ENCODE data around the gene COL18A1. TPM values are rescaled to one million over a fixed set of nuclear protein-coding genes. Genes with fewer than 3 reads are reported as not detected.

COL18A1 gene
- total RNA-seq, 1 donor from 2014 or later = 1,391 TPM

GRCh38 chr21:45381865-45382696, 22.9 kb upstream of the COL18A1 start:
- no peak for DNase-seq (ENCODE audit: extremely low read depth, low read depth, low spot score)

GRCh38 chr21:45382697-45382997, 22.3 kb upstream of the COL18A1 start:
- DNase-seq (ENCODE audit: extremely low read depth, low read depth, low spot score) = no peak

GRCh38 chr21:45383111-45383614, 21.8 kb upstream of the COL18A1 start:
- DNase-seq (ENCODE audit: extremely low read depth, low read depth, low spot score) = no peak

GRCh38 chr21:45383615-45384201, 21.3 kb upstream of the COL18A1 start:
- DNase-seq (ENCODE audit: extremely low read depth, low read depth, low spot score) = no peak

- DNase-seq (ENCODE audit: extremely low read depth, low read depth, low spot score) = no peak
These were observed 20.1 kb upstream of the COL18A1 start for GRCh38 chr21:45384656-45385548.

GRCh38 chr21:45385549-45386050, 19.4 kb upstream of the COL18A1 start:
- no peak for DNase-seq (ENCODE audit: extremely low read depth, low read depth, low spot score)

GRCh38 chr21:45386336-45386727, 18.6 kb upstream of the COL18A1 start:
- DNase-seq (ENCODE audit: extremely low read depth, low read depth, low spot score) = no peak

GRCh38 chr21:45386728-45387371, 18.1 kb upstream of the COL18A1 start:
- peak; percentile 14 for DNase-seq (ENCODE audit: extremely low read depth, low read depth, low spot score)

GRCh38 chr21:45387506-45387905, 17.5 kb upstream of the COL18A1 start:
- DNase-seq (ENCODE audit: extremely low read depth, low read depth, low spot score) = no peak

GRCh38 chr21:45388011-45388521, 16.9 kb upstream of the COL18A1 start:
- no peak for DNase-seq (ENCODE audit: extremely low read depth, low read depth, low spot score)

- DNase-seq (ENCODE audit: extremely low read depth, low read depth, low spot score) = no peak
These were observed 16.2 kb upstream of the COL18A1 start for GRCh38 chr21:45388611-45389296.

- no peak for DNase-seq (ENCODE audit: extremely low read depth, low read depth, low spot score)
These were observed 14.7 kb upstream of the COL18A1 start for GRCh38 chr21:45390121-45390751.

GRCh38 chr21:45390831-45391742, 13.9 kb upstream of the COL18A1 start:
- DNase-seq (ENCODE audit: extremely low read depth, low read depth, low spot score) = no peak

- DNase-seq (ENCODE audit: extremely low read depth, low read depth, low spot score) = no peak
These were observed 13.0 kb upstream of the COL18A1 start for GRCh38 chr21:45391743-45392572.

GRCh38 chr21:45392573-45392971, 12.4 kb upstream of the COL18A1 start:
- no peak for DNase-seq (ENCODE audit: extremely low read depth, low read depth, low spot score)

- DNase-seq (ENCODE audit: extremely low read depth, low read depth, low spot score) = no peak
These were observed 11.9 kb upstream of the COL18A1 start for GRCh38 chr21:45393021-45393420.

- no peak for DNase-seq (ENCODE audit: extremely low read depth, low read depth, low spot score)
These were observed 10.9 kb upstream of the COL18A1 start for GRCh38 chr21:45393833-45394638.

Data from glomerular endothelial cell (primary cell).